Measurements from ENCODE around the gene TSSK2. TPM values are rescaled to one million over a fixed set of nuclear protein-coding genes. Genes with fewer than 3 reads are reported as not detected.
A peak's percentile ranks its signal among the peaks of the same experiment; 100 is the strongest.

Gene TSSK2
- total and polyA plus RNA-seq, 2 of the 8 experiments (the other 6 are each of a cell fraction or from before 2014, with no cell fraction given): not detected

- Histone ChIP-seq H3K14ac (ENCODE audit: insufficient read length) (no peak overlapping the region), H4K8ac (ENCODE audit: extremely low read depth, insufficient read depth, low read length) (no peak overlapping the region), H4K91ac (replicated peaks; ENCODE audit: insufficient read length, low read length) (no peak overlapping the region), H2BK120ac (replicated peaks; ENCODE audit: low read depth, low read length) (no peak overlapping the region), H3K4me2 (ENCODE audit: insufficient read depth in 1 of 2, low read depth in 2 of 2, low read length in 2 of 2) (no peak overlapping the region), H3K4me3 (ENCODE audit: extremely low read depth in 1 of 4, insufficient read depth in 2 of 4, low read depth in 3 of 4, low read length in 4 of 4) (no peak overlapping the region), H2BK12ac (ENCODE audit: low read depth, low read length) (no peak overlapping the region), H3K23me2 (ENCODE audit: low read depth, low read length) (peaks cover 9% of the 10 kb centered on the region), H2AFZ (ENCODE audit: low read length) (no peak overlapping the region), H2BK20ac (ENCODE audit: low read length) (0 out of 2 replicates have a peak overlapping the region, but pooled peaks have one; percentile 55), H3K79me1 (ENCODE audit: low read depth, low read length) (peaks cover 35% of the 10 kb centered on the region), H3K27ac (ENCODE audit: low read depth, low read length) (no peak overlapping the region), H3K79me2 (ENCODE audit: control insufficient read depth in 1 of 2, insufficient read depth in 2 of 2, low read length in 2 of 2) (peaks cover 28 to 83% of the 10 kb centered on the region in 2 experiments), H2AK5ac (ENCODE audit: low read depth, low read length) (no peak overlapping the region), H3K56ac (replicated peaks; ENCODE audit: insufficient read length, low read depth, low read length) (no peak overlapping the region), H2BK15ac (ENCODE audit: low read length) (no peak overlapping the region), H3K18ac (ENCODE audit: extremely low read depth, low read length) (no peak overlapping the region), H3K4ac (replicated peaks; ENCODE audit: insufficient read length, low read depth, low read length) (no peak overlapping the region), H3K27me3 (replicated peaks in 1 of 4; ENCODE audit: control insufficient read depth in 3 of 4, extremely low read depth in 1 of 4, insufficient read depth in 3 of 4, low read length in 3 of 4) (no peaks in the 10 kb centered on the region), H3K9me3 (ENCODE audit: insufficient read depth in 2 of 2, low read depth in 1 of 2, low read length in 1 of 2) (no peaks in the 10 kb centered on the region), H4K5ac (ENCODE audit: insufficient read length, low read depth, low read length) (no peak overlapping the region), H4K20me1 (replicated peaks in 1 of 2; ENCODE audit: control insufficient read depth in 1 of 2, insufficient read depth in 2 of 2, low read length in 2 of 2) (peaks cover 25 to 57% of the 10 kb centered on the region in 2 experiments), H2BK5ac (ENCODE audit: low read depth, low read length) (no peak overlapping the region), H3K4me1 (replicated peaks in 1 of 4; ENCODE audit: control insufficient read depth in 3 of 4, insufficient read depth in 4 of 4, low read length in 3 of 4) (peaks cover 0 to 9% (median 6%) of the 10 kb centered on the region in 4 experiments; a peak in 5 of 7 replicates), H3K23ac (ENCODE audit: insufficient read length) (no peak overlapping the region), H3K9ac (replicated peaks in 1 of 4; ENCODE audit: extremely low read depth in 1 of 4, low read depth in 3 of 4, low read length in 3 of 4) (no peak overlapping the region), H3K36me3 (ENCODE audit: control insufficient read depth in 2 of 4, insufficient read depth in 4 of 4, low read length in 3 of 4) (no peaks in the 10 kb centered on the region; a peak in 2 of 8 replicates)
- WGBS, 2 experiments (ENCODE audit: extremely low coverage in 1 of 2, insufficient coverage in 1 of 2, insufficient read length in 1 of 2, insufficient replicate concordance in 2 of 2, low coverage in 1 of 2, low lambda C conversion rate in 2 of 2, missing lambda C conversion rate in 1 of 2): 87% methylated on average over 4 of the region's 4 CpGs; no CpG with 5 or more reads in 1 of the 2 experiments
- FAIRE-seq (no peak), DNase-seq (ENCODE audit: low read depth in 1 of 2, low spot score in 2 of 2) (no peak)
- POLR2A ChIA-PET (ENCODE audit: partially characterized antibody): interaction anchor here (0.8 to 2.2 kb wide), 4 partner anchors 11 to 361 kb away, joined by 3 to 7 read pairs (median 4); partner anchors contain the start of genes CDC45 and ESS2
- CTCF ChIA-PET (ENCODE audit: partially characterized antibody): interaction anchor here (0.6 to 2.1 kb wide), 7 partner anchors 10 to 257 kb away, joined by 3 to 7 read pairs (median 3); no protein-coding TSS in a partner anchor
- TF ChIP-seq SP1 (IDR thresholded peaks at IDR 0.05; ENCODE audit: low read depth, low read length) (no peak), RXRA (IDR thresholded peaks at IDR 0.05; ENCODE audit: insufficient read depth, low read depth, low read length) (no peak), TAF7 (optimal IDR thresholded peaks at IDR 0.05; ENCODE audit: borderline replicate concordance, low read depth, low read length) (no peak), ASH2L (IDR thresholded peaks at IDR 0.05; ENCODE audit: low read length) (no peak), SAP30 (IDR thresholded peaks at IDR 0.05; ENCODE audit: insufficient read depth, insufficient replicate concordance, low read length) (no peak), RNF2 (IDR thresholded peaks at IDR 0.05; ENCODE audit: borderline replicate concordance, low read depth, low read length, missing control alignments, poor library complexity, severe bottlenecking) (no peak)
- TF ChIP-seq, protein P1, sequence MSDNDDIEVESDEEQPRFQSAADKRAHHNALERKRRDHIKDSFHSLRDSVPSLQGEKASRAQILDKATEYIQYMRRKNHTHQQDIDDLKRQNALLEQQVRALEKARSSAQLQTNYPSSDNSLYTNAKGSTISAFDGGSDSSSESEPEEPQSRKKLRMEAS (IDR thresholded peaks at IDR 0.05): no peak
Measured at GRCh38 chr22:19118329-19118880, 12.7 kb upstream of the TSSK2 start.

Data from H1 (cell line).